Activated T-helper 9 cell treated with anti-CD3 and anti-CD28 coated beads, Interleukin-2, amount 50 U/mL, for 16 hours (primary cell): Measurements from ENCODE around the gene FERMT3.

Experiments used
- DNase-seq: peaks from one replicate; pipeline ENCODE4 v3.0.0-alpha.2; 2020; ENCODE audit warnings: low read depth

The FERMT3 gene

GRCh38 chr11:64264371-64264852, 57.9 kb downstream of the FERMT3 start:
- DNase-seq = no peak

- no peak for DNase-seq
Measured at GRCh38 chr11:64265176-64266160, 58.9 kb downstream of the FERMT3 start.

- DNase-seq = no peak
Measured at GRCh38 chr11:64266339-64266738, 59.8 kb downstream of the FERMT3 start.

GRCh38 chr11:64267207-64267945, 60.9 kb downstream of the FERMT3 start:
- no peak for DNase-seq

GRCh38 chr11:64268025-64268892, 61.7 kb downstream of the FERMT3 start:
- DNase-seq = no peak

GRCh38 chr11:64268893-64269539, 62.5 kb downstream of the FERMT3 start:
- DNase-seq = no peak

- peak; percentile 97 for DNase-seq
Measured at GRCh38 chr11:64269540-64270220, 63.2 kb downstream of the FERMT3 start.
